Colonic mucosa (tissue), 4 donors: ENCODE measurements around the gene C3orf20. TPM values are rescaled to one million over a fixed set of nuclear protein-coding genes. Genes with fewer than 3 reads are reported as not detected.

Experiments used
- DNase-seq: peaks from one replicate; pipeline ENCODE4 v3.0.0-alpha.2; 2020
- H3K27ac ChIP-seq: fragments of 200-600 bp; one replicate; pipeline ENCODE4 v1.8.0; 2021
- H3K27me3 ChIP-seq: fragments of 200-600 bp; one replicate; pipeline ENCODE4 v1.8.0; 2021
- H3K36me3 ChIP-seq: fragments of 200-600 bp; one replicate; pipeline ENCODE4 v1.8.0; 2021
- H3K4me1 ChIP-seq: fragments of 200-600 bp; one replicate; pipeline ENCODE4 v1.8.0; 2021; ENCODE audit warnings: mild to moderate bottlenecking
- H3K4me3 ChIP-seq: fragments of 200-600 bp; one replicate; pipeline ENCODE4 v1.8.0; 2021
- H3K9ac ChIP-seq, 2 donors: one replicate each; pipeline ENCODE4 v1.7.0; 2013; ENCODE audit warnings: control low read depth in 2 of 2, low read depth in 2 of 2, low read length in 2 of 2
- H3K9me3 ChIP-seq: fragments of 200-600 bp; one replicate; pipeline ENCODE4 v1.8.0; 2021
- intact Hi-C: fragments of 100-400 bp; cut with DNase I; formaldehyde crosslinking; loops from one replicate; pipeline ENCODE4 v1.14.1; 2022
- total RNA-seq, 2 donors: library from RNA; stranded (reverse); fragmentation: NEBNext Ultra II Directional in 1 of 2; extraction: Animal tissue kit (Norgen Biotek cat#: 25700) in 1 of 2; gene quantifications; one replicate each; pipeline ENCODE4 v1.2.1, GENCODE V29; 2021
- TF ChIP-seq, protein P1 (sequence below): fragments of 200-600 bp; IDR thresholded peaks from one replicate; pipeline ENCODE4 v1.8.0; 2022; ENCODE audit warnings: antibody characterized with exemption, mild to moderate bottlenecking
- donor health status: healthy.
- donor health status: DM: no; HTN: no; CAD: no.
- donor health status: DM: no; HTN: no; CAD: no.

The C3orf20 gene
- total RNA-seq, 2 donors from 2014 or later: 0.08 TPM; not detected in 1

DNA sequence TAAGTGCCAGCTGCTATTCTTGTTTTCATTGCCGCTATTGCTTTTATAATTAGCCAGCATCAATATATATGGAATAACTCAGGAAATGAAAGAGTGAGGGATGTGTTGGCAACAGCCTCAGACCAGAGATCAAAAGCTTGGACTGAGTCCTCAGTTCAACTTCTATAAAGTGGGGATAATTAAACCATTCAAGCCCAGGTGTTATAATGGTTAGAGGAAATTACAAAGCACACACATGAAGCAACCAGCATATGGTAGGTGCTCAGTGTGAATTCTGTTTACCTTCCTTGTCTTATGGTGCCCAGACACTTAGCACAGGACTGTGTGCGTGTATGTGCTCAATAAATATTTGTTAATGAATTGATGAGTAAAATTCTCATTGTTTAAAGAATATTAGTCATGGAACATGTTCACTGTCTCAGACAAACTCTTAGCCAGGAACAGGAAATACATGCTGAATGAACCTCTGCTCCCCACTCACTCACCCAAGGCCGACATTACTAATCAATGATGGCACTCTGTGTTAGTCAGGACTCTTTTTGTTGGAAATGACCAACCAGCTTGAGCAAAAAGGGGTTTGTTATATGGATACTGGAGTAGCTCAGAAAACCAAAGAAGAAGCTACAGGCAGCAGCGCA lies 40.1 kb upstream of the C3orf20 start:
- Histone ChIP-seq H3K4me3 (no peak overlapping the region), H3K36me3 (no peaks in the 10 kb centered on the region), H3K9ac (no peak overlapping the region), H3K4me1 (no peaks in the 10 kb centered on the region), H3K27ac (no peak overlapping the region), H3K9me3 (no peaks in the 10 kb centered on the region), H3K27me3 (no peaks in the 10 kb centered on the region)
- intact Hi-C loops: no loop called here
- TF ChIP-seq, protein P1, sequence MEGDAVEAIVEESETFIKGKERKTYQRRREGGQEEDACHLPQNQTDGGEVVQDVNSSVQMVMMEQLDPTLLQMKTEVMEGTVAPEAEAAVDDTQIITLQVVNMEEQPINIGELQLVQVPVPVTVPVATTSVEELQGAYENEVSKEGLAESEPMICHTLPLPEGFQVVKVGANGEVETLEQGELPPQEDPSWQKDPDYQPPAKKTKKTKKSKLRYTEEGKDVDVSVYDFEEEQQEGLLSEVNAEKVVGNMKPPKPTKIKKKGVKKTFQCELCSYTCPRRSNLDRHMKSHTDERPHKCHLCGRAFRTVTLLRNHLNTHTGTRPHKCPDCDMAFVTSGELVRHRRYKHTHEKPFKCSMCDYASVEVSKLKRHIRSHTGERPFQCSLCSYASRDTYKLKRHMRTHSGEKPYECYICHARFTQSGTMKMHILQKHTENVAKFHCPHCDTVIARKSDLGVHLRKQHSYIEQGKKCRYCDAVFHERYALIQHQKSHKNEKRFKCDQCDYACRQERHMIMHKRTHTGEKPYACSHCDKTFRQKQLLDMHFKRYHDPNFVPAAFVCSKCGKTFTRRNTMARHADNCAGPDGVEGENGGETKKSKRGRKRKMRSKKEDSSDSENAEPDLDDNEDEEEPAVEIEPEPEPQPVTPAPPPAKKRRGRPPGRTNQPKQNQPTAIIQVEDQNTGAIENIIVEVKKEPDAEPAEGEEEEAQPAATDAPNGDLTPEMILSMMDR: no peak
- no peak for DNase-seq

DNA sequence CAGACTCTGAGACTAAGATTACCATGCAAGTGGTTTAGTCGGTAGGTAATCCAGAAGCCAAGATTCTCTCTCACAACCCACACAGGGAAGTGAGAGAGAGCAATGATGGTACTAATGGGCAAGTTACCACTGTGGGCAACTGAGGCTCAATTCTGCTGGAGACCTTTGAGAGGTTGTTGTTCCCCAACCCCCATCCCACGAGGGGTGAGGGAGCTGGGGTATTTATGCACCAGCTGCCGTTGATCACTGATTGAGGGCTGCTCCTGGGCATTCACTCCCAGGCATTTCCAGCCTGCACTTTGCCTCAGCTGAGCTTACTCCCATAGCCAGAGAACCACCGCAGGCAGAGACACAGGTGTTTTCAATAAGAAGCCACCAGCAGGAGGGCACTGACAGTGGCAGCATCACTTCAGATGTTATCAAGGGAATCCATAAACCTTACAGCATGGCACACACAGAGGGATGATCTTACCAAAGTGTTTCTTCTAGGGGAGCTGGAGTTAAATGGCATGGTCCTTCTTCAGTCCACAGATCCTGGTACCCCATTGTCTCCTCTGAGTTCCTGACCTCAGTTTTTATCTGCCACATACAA lies 38.3 kb upstream of the C3orf20 start:
- no peak for DNase-seq

DNA sequence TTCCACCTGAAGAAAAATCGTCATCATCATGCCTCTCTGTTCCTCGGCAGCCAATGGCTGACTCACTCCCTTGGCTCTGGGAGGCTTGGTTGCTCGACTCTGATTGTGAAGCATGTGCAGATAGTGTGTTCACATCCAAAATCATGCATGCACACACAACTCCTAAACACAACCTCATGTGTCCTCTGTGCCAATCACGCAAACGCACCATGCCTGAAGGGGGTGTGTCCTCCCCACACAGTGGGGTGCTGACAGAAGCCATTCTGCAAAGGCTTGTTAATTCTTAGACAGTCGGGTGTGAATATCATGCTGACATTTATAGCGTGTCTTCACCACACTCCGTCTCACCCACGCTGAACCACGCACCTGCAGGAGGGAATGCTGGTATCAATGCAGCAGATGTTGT lies 34.8 kb upstream of the C3orf20 start:
- Histone ChIP-seq H3K27ac (no peak overlapping the region), H3K4me1 (no peaks in the 10 kb centered on the region), H3K9me3 (no peaks in the 10 kb centered on the region), H3K27me3 (no peaks in the 10 kb centered on the region), H3K4me3 (no peak overlapping the region), H3K9ac (no peak overlapping the region), H3K36me3 (no peaks in the 10 kb centered on the region)
- intact Hi-C loops: no loop called here
- TF ChIP-seq, protein P1: no peak
- no peak for DNase-seq

More for the DNA sequence above, 38.3 kb upstream of the C3orf20 start:
- no peaks in the 10 kb centered on the region for H3K27me3 ChIP-seq
- H3K27ac ChIP-seq: no peak overlapping the region
- no peak overlapping the region for H3K4me3 ChIP-seq
- TF ChIP-seq, protein P1: no peak
- no peak overlapping the region for H3K9ac ChIP-seq
- no peaks in the 10 kb centered on the region for H3K4me1 ChIP-seq
- H3K9me3 ChIP-seq: no peaks in the 10 kb centered on the region
- H3K36me3 ChIP-seq: no peaks in the 10 kb centered on the region
- intact Hi-C loops: no loop called here

DNA sequence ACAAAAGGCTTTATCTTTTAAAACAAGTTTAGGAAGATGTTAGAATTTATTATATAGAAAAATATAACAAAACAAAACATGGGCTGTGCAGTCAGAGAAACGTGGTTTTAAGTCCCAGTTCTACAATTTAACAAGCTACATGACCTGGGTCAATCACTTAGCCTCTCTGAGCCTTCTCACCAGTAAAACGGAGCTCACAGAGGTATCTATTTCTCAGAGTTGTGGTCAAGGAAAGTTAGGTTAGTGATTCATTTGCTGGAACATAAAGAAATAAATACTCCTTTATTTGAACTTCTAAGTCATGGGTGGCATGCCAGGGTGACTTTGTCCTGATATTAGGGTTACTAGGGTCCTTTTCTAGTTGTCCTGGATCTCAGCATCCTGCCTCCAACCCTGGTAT lies 34.2 kb upstream of the C3orf20 start:
- TF ChIP-seq, protein P1: no peak
- no peaks in the 10 kb centered on the region for H3K27me3 ChIP-seq

DNA sequence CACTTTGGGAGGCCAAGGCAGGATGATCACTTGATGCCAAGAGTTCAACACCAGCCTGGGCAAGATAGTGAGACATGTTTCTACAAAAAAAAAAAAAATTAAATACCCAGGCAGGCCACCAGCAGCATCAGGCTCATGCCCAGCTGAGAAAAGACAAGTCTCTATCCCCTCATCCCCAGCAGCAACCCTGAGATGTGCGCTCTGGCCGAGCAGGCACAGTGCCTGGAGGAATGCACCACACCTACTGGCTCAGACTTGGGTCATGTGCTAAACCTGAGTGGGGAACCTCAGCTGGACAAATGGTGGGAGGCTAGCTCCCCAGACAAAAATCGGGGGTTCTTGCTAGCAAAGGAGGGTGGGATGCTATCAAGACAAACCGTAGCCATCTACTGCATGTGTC lies 33.6 kb upstream of the C3orf20 start:
- Histone ChIP-seq H3K9me3 (no peaks in the 10 kb centered on the region), H3K27ac (no peak overlapping the region), H3K27me3 (no peaks in the 10 kb centered on the region), H3K4me3 (no peak overlapping the region), H3K36me3 (no peaks in the 10 kb centered on the region), H3K9ac (no peak overlapping the region), H3K4me1 (no peaks in the 10 kb centered on the region)
- TF ChIP-seq, protein P1: no peak
- no peak for DNase-seq
- intact Hi-C loops: no loop called here

More for the DNA sequence above, 34.2 kb upstream of the C3orf20 start:
- Histone ChIP-seq H3K36me3 (no peaks in the 10 kb centered on the region), H3K9ac (no peak overlapping the region), H3K9me3 (no peaks in the 10 kb centered on the region), H3K4me3 (no peak overlapping the region), H3K4me1 (no peaks in the 10 kb centered on the region), H3K27ac (no peak overlapping the region)
- no peak for DNase-seq
- intact Hi-C loops: no loop called here
